MCF 10A (cell line): ENCODE measurements around the gene SRSF4. TPM values are rescaled to one million over a fixed set of nuclear protein-coding genes. Genes with fewer than 3 reads are reported as not detected.
A peak's percentile ranks its signal among the peaks of the same experiment; 100 is the strongest.

Experiments
- BruUV-seq: library from RNA; stranded (reverse); fragments of 400-500 nt; replicated peaks from 2 replicates; lab custom pipeline; 2021; lab: Mats Ljungman, UMichigan
- CTCF ChIA-PET: fragments of 300-600 bp; sonication (Branson Sonifier 250); formaldehyde crosslinking; extraction: SDS; loops from one replicate; lab custom pipeline; 2021; ENCODE audit warnings: antibody characterized with exemption, inconsistent platforms; lab: Yijun Ruan, JAX
- POLR2A ChIA-PET: fragments of 300-600, 350-650 bp; sonication (Branson Sonifier 250); formaldehyde crosslinking; extraction: SDS; loops from one replicate; lab custom pipeline; 2020; ENCODE audit warnings: antibody characterized with exemption, inconsistent platforms; lab: Yijun Ruan, JAX
- DNase-seq: peaks from one replicate; pipeline ENCODE4 v3.0.0-alpha.2; 2018; ENCODE audit not compliant: unreplicated experiment
- H3K27ac Mint-ChIP-seq: one replicate; pipeline ENCODE4 v1.8.0; 2022; ENCODE audit warnings: mild to moderate bottlenecking, low read depth, mixed read lengths; ENCODE audit not compliant: unreplicated experiment
- H3K27me3 Mint-ChIP-seq: one replicate; pipeline ENCODE4 v1.8.0; 2022; ENCODE audit warnings: mixed read lengths; ENCODE audit not compliant: insufficient read depth, unreplicated experiment
- H3K36me3 Mint-ChIP-seq: one replicate; pipeline ENCODE4 v1.8.0; 2022; ENCODE audit warnings: mild to moderate bottlenecking, moderate library complexity, mixed read lengths; ENCODE audit not compliant: insufficient read depth, unreplicated experiment
- H3K4me1 Mint-ChIP-seq: one replicate; pipeline ENCODE4 v1.8.0; 2022; ENCODE audit warnings: mixed read lengths; ENCODE audit not compliant: insufficient read depth, unreplicated experiment
- H3K4me3 Mint-ChIP-seq: one replicate; pipeline ENCODE4 v1.8.0; 2022; ENCODE audit warnings: mild to moderate bottlenecking, moderate library complexity, mixed read lengths; ENCODE audit not compliant: unreplicated experiment
- H3K9me3 Mint-ChIP-seq: one replicate; pipeline ENCODE4 v1.8.0; 2022; ENCODE audit warnings: mixed read lengths; ENCODE audit not compliant: unreplicated experiment
- CTCF ChIP-seq: fragments of 200-600 bp; IDR thresholded peaks from one replicate; pipeline ENCODE4 v1.8.0; 2022; ENCODE audit warnings: antibody characterized with exemption, mild to moderate bottlenecking; ENCODE audit not compliant: unreplicated experiment
- intact Hi-C: fragments of 100-400 bp; cut with micrococcal nuclease; formaldehyde crosslinking; loops from 2 replicates; pipeline ENCODE4 v1.14.1; 2022
- total RNA-seq: library from RNA; stranded (reverse); gene quantifications from 2 replicates; pipeline ENCODE4 v1.2.3, GENCODE V29; 2022

SRSF4 gene
- total RNA-seq, 1 experiment from 2014 or later = 95.8 TPM

DNA sequence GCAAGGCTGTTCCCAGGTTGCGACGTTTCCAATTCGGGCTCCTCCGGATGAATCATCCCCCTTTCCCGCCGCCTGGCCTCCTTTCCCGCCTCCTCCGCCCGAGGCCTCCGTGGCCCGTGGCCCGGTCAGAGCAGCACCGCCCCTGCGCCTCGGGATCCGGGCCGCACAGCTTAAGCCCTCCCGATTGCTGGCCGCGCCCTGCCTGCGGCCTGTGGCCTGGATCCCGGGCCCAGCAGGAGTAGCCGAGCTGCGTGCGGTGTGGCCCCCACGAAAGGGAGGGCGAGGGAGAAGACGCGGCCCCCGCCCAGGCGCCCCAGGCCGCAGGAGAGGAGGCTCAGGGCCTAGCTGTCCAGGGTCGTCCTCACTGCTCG is 59.0 kb downstream of the SRSF4 start:
- POLR2A ChIA-PET = interaction anchor here (0.7 kb wide), 1 partner anchor 9 kb away, joined by 3 read pairs; no protein-coding TSS in a partner anchor
- CTCF ChIA-PET = interaction anchor here (0.6 kb wide), 1 partner anchor 1678 kb away, joined by 3 read pairs; no protein-coding TSS in a partner anchor
- DNase-seq = peak; percentile 58
- Mint-ChIP-seq H3K27me3 (peaks cover 14% of the 10 kb centered on the region), H3K27ac (no peak overlapping the region), H3K9me3 (no peaks in the 10 kb centered on the region), H3K36me3 (no peaks in the 10 kb centered on the region), H3K4me1 (peaks cover 7% of the 10 kb centered on the region), H3K4me3 (no peak overlapping the region)
- TF ChIP-seq CTCF = no peak
- intact Hi-C loops = no loop called here
- no TSS peak for BruUV-seq

DNA sequence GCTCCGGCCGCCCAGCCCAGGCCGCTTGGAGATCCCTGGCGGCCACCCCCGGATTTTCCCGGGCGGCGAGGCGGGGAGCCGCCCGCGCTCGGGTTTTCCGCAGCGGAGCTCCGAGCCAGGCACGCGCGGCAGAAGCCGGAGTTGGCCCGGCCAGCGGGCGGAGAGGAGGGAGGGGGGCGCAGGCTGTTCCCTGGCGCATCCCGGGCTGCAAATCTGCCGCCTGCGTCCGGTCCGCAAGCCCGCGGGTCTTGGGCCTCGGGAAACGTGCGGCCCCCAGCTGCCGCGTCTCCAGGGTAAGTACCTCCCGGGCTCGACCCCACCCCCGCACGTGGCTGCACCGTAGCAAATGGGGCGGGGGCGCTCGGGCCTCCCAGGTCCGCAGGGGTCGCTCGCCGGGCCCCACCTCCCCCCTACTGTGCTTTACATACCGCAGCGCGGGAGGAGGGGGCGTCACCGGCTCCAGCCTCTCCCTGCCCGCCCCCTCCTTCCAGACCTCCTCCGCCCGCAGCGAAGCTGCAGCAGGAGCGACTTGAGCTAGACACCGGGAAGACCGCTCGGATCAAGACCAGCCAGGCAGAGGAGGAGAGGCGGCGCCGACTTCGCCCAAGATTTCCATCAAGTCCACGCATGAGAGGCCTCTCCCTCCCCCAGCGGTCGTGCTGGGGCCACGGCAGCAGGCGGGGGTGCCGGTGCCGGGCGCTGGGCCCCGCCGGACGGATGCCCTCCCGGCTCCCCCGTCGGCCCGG is 59.6 kb downstream of the SRSF4 start:
- BruUV-seq = no TSS peak
- Mint-ChIP-seq H3K9me3 (no peaks in the 10 kb centered on the region), H3K27me3 (peaks cover 14% of the 10 kb centered on the region), H3K36me3 (no peaks in the 10 kb centered on the region), H3K4me1 (peaks cover 7% of the 10 kb centered on the region), H3K27ac (no peak overlapping the region), H3K4me3 (no peak overlapping the region)
- ChIA-PET CTCF (no interaction called here), POLR2A (interaction anchor here (0.5 to 0.7 kb wide), 2 partner anchors 8 to 32 kb away, joined by 3 read pairs; no protein-coding TSS in a partner anchor)
- no peak for DNase-seq
- TF ChIP-seq CTCF = no peak
- intact Hi-C loops = no loop called here

- H3K27ac Mint-ChIP-seq = no peak overlapping the region
- POLR2A ChIA-PET = interaction anchor here (0.5 kb wide), 1 partner anchor 31 kb away, joined by 3 read pairs; no protein-coding TSS in a partner anchor
- no peak for TF ChIP-seq CTCF
- H3K9me3 Mint-ChIP-seq = no peaks in the 10 kb centered on the region
- H3K36me3 Mint-ChIP-seq = peaks cover 4% of the 10 kb centered on the region
- intact Hi-C loops = no loop called here
- H3K4me3 Mint-ChIP-seq = no peak overlapping the region
- H3K4me1 Mint-ChIP-seq = peaks cover 7% of the 10 kb centered on the region
- no TSS peak for BruUV-seq
- peaks cover 14% of the 10 kb centered on the region for H3K27me3 Mint-ChIP-seq
- CTCF ChIA-PET = no interaction called here
- no peak for DNase-seq
Observed at GRCh38 chr1:29121516-29121935, 60.2 kb downstream of the SRSF4 start.

DNA sequence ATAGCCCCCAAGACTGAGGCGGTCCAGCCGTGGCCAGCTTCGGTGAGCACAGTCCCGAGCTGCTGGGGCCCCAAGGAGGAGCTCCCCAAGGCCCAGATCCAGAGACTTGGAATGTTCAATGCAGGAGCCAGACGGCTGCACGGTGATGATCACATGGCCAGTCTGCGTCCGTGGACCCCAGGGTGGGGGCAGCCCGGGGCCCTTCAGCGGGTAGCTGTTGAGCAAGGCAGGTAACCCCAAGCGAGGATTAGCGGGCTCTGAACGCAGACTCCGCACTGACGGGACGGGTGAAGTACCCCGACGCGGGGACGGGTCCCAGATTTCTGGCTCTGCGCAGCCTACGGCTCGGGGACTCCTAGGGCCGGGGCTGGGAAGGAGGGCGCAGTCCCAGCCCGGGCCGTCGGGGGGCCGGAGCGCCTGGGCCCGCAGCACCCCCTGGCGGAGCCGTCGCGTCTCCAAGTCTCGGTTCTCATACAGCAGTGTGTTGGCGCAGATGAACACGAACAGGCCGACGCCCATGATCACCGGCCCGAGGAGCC is 60.7 kb downstream of the SRSF4 start:
- ChIA-PET CTCF (no interaction called here), POLR2A (no interaction called here)
- TF ChIP-seq CTCF = no peak
- no TSS peak for BruUV-seq
- Mint-ChIP-seq H3K9me3 (no peaks in the 10 kb centered on the region), H3K36me3 (peaks cover 9% of the 10 kb centered on the region), H3K27ac (no peak overlapping the region), H3K4me1 (peaks cover 6% of the 10 kb centered on the region), H3K4me3 (no peak overlapping the region), H3K27me3 (peaks cover 12% of the 10 kb centered on the region)
- intact Hi-C loops = no loop called here
- no peak for DNase-seq
